HL-60/S4 treated with phorbol 12-myristate 13-acetate at 8.2 ng/mL for 4 days and 3 days (cell line): ENCODE measurements around the gene KCNQ1.
"Not testable (repeated sequence)": the region's sequence is repeated elsewhere in the genome, so short reads cannot be mapped to it uniquely, and the experiment has no call there.

Experiments used
- in situ Hi-C: fragments of 300-500 bp; cut with MboI; formaldehyde crosslinking; loops from 2 replicates; pipeline ENCODE4 v1.15.0; 2022; ENCODE audit warnings: low sequenced_read_pairs

The KCNQ1 gene

DNA sequence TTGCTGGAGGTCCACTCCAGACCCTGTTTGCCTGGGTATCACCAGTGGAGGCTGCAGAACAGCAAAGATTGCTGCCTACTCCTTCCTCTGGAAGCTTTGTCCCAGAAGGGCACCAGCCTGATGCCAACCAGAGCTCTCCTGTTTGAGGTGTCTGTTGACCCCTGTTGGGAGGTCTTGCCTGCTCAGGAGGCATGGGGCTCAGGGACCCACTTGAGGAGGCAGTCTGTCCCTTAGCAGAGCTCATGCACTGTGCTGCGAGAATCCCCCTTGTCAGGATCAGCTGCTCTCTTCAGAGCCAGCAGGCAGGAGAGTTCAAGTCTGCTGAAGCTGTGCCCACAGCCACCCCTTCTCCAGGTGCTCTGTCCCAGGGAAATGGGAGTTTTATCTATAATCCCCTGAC, 53.1 kb downstream of the KCNQ1 start:
- in situ Hi-C loops = not testable (repeated sequence)

DNA sequence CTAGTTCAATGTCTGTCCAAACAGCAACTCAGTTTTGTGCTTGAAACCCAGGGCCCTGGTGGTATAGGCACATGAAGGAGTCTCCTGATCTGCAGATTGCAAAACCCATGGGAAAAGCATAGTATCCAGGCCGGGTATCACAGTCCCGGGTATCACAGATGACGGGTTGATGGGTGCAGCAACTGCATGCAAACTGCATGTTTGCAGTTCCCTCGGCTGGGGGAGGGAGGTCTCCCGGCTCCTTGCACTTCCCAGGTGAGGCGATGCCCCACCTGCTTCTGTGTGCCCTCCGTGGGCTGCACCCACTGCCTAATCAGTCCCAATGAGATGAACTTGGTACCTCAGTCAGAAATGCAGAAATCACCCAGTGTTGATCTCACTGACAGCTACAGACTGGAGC, 53.9 kb downstream of the KCNQ1 start:
- in situ Hi-C loops = no loop called here

DNA sequence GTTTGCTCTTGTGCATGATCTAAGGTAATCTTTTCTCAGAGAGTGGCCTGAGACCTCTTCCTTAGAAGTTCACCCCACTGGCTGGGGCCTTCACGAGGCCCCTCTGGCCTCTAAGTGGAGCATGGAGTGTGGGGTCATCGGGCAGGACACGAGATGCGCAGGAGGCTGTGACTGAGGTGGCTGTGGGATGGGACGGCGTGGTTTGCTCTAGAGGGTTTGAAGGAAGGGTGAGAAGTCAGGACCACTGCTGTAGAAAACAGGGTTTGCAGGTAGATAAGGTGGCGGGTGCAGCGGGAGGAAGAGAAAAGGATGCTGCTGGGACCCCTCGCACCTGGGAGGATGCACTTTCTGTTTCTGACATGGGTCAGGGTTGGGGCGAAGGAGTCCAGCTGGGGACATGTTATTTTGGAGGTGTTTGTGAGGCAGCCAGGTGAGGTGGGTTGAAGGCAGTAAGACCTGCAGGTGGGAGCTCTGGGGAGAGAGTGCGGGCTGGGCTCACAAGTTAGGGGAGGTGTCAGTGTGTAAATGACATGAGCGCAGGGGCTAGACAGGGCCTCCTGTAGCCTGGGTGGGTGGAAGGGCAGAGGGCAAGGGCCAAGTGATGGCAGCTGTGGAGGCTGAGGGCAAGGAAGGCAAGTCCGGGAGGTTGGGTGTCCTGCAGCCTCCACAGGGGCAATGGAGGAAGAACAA, 62.5 kb downstream of the KCNQ1 start:
- in situ Hi-C loops = no loop called here

DNA sequence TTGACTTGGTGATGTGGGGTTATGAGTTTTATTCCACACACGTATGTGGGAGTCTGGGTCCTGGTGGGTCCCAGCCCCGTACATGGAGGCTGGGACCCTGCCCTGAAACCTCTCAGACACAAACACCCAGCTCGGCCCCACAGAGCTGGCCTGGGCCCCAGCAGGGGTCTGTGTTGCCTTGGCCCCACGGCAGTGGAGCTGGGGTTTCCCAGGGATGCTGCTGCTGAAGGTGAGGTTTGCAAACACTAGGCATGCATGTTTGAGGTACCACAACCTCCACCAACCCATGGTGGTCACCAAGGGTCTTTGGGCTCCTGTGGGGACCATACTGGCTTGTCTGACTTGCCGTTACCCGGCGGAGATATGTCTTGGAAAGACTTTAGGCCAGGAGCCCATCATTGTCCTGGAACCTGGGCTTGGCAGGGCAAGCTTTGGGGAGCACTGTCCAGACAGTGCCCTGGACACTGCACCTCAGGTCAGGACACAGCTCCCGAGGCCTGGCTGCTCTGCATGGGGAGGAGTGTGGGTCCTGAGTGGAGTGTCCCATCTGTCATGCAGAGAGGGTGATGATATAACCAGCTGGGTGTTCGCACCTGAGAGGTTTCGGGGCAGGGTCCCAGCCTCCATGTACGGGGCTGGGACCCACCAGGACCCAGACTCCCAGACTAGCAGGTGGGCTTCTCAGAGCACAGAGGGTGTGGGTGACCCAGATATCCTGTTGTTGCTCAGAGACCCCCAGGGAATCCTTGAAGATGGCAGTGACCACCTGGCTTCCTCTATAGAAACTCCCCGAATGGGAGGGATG, 63.3 kb downstream of the KCNQ1 start:
- in situ Hi-C loops = no loop called here

DNA sequence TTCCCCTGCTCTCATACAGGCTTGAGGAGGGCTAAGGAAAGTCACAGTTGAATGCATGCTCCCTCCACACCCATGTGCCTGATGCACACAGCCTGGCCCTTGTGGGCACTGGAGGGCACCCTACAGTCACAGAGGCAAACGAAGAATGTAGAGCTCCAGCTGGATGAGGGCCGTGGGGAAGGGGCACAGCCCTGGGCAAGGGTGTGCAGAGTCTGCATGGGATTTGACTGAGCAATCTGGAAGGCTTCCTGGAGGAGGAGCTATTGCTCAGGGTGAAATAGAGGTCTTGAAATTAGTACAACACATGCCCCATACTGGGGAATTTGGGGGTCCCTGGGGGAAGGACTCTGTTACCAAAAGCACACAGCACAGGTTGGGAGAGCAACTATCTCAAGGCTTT, 64.0 kb downstream of the KCNQ1 start:
- in situ Hi-C loops = no loop called here

DNA sequence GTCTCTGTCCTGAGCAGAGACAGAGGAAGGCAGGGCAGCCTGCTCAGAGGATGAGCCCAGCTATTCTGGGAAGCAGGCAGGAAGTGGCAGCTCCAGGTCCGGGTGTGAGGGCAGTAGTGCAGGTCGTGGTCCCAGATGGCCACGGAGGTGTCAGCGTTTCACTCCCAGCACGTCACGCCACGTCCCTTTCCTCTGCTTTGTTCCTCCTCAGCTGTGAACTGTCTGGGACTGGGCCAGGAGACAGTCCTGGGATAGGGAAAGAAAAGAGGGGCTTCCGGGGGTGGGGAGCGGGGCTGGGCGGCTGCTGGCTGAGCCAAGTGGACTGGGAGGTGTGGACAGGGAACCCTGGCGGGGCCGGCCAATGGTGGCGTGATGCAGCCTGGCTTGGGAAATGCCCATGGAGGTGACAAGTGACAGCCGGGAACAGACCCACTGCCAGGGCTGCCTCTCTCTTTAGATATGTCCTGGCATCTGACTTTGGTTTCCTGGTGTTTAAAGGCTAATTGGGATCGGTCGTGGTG, 64.7 kb downstream of the KCNQ1 start:
- in situ Hi-C loops = no loop called here

DNA sequence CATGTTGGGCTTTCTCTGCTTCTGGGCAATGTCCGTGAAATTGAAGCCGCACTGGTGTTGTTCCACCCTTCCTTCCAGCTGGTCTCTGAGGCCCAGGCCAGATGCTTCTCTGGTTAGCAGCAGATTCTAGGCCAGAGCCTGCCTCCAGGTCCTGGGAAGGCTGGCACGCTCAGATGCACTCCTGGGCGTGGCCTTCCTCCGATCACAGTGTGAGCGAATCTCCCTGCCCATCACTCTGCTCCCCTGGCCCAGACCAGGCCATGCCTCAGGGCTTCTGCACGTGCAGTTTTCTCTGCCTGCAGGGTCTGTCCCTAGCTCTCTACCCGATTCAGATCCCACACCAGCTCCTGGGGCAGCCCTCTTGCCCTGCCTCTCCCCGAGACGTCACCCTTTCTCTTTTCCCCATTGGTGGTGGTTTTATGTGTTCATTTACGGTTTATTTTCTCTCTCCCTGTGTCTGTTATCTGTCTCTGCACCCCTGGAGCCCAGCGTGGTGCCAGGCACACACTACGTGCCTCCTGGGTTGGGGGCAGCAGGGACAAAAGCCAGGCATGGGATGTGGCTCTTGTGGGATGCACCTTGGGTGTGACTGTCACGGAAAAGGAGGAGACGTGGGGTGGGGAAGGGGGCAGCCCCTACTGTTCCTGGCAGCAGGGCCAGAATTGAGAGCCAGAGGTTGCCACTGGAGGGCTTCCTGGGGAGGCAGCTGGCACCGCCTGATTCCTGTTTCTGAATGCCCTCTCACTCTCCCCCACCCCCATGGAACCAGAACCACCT, 66.0 kb downstream of the KCNQ1 start:
- in situ Hi-C loops = no loop called here

DNA sequence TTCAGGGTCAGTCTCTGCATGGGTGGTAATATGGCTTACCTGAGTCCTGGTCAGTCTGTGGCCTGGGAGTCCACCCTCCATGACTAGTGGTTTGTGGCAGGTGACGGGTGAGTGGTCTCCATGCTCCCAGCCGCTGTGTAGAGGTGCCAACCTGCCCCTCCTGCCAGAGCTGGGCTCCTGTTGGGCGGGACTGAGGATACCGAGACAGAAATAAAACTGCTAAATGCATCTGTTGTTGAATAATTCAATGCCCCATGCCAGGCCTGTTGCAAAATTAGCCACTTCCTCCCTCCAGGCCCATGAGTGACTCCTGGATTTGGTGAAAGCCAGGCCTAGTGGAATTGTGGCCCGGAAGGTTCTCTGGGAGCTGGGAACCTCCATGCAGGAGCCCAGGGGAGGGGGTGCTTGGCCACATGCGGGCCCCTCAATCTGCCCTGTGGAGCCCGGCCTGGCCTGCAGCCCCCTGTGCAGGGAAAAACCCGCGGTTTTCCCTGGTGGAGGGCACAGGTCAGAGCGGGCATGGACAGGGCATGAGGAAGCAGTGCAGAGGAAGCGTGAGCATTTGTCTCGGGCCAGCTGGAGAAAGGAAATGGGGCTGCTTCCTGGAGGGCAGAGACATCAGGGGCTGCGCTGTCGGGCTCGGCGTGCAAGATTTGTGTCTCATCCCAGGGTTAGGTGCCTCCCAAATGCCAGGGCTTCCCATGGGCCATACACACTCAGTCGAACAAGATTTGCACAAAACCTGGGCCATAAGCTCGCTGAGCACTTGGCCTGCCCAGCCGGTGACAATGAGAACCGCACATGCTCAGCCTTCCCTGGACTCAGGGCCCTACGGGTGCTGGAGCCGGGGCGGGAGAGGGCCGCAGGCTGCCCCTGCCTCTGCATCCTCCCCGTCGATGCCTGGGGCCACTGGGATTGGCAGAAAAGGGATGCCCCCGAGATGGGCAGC, 66.9 kb downstream of the KCNQ1 start:
- in situ Hi-C loops = no loop called here

DNA sequence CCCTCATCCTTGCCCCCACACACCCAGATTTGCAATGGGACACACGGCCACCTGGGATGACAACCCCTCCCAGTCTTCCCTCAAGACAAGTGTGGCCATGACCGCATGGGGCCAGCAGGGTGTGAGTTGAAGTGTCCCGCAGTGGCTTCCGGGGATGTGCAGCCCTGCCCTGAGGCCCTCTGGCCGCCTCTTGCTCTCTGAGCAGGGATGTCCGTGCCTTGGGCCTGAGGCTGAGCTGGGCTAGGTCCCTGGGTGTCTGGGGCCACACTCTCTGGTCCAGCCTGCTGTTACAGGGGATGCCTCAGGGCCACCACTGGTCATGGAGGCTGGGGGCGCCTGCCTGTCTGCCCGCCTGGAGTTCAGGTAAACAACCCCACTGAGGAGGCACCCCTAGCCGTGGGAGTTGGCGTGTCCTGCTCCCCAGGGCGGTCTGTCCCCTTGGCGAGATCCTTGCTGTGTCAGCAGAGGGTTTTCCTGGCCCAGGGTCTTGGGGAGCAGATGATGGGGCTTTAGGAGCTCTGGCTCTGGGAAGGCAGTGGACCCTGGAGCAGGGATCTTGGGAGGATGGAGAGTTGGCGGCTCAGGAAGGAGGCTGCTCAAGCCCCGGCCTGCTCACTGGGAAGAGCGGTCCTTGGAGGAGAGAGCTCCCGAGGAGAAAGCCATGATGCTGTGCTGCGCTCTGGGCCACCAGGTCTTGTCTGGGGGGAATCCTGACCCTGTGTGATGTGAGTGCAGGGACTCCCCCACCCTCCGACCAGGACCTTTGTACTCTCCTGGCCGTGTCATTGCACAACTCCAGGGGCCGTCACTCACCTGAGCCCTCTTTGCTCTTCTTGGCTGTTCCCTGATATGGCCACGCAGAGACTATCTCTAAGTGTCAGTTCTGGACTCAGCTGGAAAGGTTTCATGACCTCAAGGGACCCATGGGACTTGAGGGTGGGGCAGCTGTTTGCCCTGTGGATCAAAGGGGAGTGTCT, 67.9 kb downstream of the KCNQ1 start:
- in situ Hi-C loops = no loop called here

DNA sequence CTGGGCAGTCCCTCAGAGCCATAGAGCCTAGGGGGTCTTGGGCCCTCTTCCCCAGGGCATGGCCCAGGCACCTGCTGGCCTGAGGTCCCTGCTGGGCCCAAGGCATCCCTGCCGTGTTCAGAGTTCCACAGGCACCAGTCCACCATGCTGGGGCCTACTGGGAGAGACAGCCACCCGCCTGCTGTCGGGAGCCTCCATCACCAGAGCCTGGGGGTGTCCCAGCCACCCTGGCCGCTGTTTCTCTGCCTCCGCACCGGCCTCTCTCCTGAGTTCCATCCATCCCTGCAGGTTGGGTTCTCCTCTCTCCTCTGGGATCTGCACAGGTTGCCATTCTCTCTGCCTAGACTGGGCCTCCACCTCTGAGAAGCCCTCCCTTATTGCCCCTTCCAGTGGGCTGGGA, 68.6 kb downstream of the KCNQ1 start:
- in situ Hi-C loops = no loop called here

DNA sequence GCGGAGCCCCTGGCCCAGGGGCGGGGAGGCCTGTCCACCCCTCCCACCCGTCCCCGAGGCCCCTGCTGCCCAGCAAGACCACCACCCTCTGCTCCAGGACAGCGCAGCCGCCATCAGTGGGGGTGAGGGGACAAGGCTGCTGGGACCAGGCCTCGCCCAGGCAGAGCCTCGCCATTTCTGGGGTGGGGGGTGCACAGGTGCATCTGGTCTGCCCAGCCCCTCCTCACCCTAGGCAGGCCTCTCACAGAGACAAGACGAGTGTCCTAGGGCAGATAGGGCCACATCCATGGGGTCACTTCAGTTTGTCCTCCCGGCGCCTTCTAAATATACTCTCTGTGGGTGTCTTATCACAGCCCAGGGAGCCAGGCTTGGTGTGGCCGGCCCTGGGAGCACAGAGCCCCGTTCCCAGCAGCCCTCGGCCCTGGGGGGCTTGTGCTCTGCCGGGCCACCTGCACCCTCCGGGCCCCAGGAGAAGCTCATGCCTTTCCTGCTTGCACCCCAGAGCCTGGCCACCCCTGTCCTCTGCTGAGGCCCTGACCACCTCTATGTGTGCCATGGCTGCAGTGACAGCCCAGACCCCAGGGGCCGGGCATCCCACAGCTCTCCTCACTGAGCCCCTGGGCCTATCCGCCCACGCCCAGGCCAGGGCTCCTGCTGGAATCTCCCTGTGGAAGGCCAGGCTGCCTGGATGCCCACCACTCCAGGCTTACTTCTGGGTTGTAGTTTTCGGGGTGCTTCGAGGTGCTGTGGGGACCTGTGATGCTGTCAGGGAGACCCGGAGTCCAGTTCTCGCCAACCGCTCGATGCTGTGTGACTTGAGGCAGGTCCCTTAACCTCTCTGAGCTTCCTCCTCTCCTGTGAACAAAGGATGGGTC, 70.8 kb downstream of the KCNQ1 start:
- in situ Hi-C loops = no loop called here

DNA sequence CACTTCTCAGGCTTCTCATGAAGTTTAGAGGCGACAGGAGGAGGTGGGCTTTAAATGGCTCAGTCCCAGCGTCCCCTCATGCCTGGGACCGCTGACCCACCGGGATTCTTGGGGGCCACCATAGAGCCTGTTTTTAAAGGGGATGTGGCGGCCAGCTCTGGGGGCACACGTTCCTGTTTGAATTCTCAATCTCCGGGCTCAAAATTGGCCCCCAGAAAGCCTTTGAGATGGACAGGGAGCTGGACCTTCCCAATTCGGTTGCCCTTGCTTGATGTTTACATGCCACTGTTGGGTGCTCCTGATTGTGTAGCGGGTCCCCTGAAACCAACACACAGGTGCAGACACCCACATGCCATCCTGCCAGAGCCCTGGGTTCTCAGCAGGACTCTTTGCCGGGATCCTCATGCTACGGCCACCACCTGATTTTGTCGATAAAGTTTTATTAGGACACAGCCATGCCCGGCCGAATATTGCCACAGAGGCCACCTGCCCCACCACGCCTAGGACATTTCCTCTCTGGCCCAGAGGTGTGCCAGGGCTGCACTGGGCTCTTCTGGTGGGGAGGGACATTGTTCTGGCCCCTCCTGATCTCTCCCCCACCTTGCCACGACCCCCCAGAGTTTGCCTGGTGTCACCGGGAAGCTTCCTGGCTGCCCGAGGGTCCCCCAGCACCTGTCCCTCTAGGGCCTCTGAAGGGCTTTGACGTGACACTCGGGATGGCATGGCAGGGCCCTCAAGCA, 71.6 kb downstream of the KCNQ1 start:
- in situ Hi-C loops = no loop called here

DNA sequence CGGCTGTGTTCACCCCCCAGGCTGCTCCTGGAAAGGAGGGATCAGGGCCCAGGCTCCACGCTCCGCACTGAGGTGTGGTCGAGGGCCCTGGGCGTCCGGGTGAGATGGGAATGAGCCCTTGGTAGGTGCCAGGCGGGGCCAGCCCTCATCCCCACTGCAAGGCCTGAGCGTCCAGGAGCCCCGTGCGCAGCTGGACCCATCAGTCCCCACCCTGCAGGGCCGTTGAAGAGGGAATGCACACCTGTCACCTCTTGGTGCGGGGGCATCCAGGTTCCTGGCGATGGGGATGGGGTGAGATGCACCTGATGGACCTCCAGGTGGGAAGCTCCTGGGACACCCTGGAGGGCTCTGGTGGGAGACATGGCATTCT, 72.2 kb downstream of the KCNQ1 start:
- in situ Hi-C loops = no loop called here

DNA sequence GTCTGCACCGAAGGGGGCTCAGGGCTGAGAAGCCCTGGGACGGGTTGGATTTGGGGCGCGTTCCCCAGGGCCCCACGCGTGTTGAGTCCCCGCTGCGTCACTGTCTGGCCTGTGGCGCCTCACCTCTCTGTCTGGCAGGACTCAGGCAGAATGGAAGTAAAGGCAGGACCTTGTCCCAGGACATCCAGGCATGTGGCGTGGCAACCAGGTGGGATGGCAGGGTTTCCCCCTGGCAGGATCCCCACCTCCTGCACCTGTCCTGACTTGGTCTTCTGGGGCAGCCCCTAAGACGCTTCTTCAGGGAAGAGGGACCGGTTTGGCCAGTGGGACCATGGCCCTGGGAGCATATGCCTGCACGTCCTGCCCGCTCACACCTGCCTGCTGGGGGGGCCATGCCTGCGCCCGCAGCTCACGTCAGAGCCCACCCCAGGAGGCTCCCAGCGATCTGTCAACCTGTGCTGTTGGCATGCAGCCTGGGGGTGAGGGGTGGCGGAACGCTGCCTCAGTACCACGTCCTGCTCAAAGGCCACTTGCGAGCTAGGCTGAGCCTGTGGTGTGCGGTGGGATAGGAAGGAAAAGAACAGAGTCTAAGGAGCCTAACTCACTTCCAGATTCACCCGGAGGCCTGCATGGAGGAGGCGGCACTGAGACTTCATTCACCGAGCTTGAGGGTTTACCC, 72.7 kb downstream of the KCNQ1 start:
- in situ Hi-C loops = no loop called here

DNA sequence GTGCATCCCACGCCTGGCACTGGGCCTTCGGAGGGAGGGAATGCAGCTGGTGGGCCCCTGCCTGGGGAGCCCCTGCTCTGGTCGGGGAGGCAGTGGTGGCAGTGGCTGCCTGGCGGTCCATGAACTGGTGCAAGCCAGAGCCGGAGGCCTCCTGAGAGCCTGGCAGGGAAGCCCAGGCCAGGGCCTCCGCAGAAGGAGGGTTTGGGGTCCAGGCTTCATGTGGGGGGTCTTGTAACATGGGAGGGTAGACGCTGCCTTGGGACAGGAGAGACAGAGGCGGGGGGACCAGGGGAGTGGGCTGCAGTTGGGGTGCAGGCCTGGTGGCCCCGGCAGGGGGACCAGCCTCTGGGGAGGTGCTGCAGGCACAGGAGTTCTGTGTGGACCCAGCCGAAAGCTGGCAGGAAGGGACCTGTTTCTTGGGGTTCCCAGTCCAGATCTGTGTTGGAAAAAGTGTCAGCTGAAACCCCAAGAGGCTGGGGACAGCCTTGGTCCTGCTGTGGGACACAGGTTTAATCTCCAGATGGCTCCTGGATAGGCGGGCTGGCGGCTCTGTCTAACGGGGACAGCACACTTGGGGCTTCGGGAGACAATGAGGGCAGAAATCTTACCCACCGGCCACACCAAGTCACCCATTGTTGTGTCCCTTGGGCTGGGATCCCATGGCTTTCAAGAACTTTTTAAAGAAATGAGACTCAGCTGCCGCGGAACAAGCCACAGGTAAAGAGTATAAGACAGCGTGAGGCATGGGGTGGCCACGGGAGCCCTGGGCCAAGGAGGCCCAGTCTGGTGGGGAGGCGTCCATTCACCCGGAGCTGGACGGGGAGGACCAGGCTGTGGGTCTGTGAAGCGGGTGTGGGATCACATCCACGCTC, 73.5 kb downstream of the KCNQ1 start:
- in situ Hi-C loops = no loop called here

DNA sequence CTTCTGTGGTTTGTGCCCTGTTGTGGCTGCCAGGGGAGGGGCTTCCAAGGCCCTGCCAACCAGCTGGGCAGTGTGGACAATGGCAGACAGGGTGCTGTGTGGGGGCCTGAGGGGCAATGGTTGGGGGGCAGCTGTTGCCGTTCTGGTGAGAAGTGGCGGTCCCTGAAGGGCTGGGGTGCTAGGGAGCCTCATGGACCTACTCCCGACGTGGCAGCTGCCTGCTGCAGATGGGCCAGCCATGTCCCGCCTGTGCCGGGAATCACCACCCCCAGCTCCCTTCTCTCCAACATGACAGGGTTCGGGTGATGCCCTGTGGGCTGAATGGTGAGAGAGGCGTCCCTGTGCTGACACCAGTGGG, 74.2 kb downstream of the KCNQ1 start:
- in situ Hi-C loops = no loop called here
